Measurements from ENCODE around the gene ESRP2.

Gene ESRP2

DNA sequence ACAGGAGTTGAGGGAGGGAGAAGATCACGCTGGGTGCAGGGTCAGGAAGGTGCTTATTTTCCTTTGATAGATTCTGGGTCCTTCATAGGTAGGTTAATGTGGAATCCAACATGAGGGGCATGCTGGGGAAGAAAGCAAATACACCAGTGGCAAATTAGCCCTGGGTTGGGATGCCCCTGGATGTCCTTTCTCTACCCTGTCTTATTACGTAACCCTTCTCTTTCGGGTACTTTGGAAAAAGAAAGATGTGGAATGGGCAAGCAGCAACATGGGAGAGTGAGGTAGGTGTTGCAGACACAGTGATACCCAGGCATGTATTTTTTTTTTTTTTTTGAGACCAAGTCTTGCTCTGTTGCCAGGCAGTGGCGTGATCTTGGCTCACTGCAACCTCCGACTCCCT, 37.5 kb upstream of the ESRP2 start:
- TF ChIP-seq, protein P1, sequence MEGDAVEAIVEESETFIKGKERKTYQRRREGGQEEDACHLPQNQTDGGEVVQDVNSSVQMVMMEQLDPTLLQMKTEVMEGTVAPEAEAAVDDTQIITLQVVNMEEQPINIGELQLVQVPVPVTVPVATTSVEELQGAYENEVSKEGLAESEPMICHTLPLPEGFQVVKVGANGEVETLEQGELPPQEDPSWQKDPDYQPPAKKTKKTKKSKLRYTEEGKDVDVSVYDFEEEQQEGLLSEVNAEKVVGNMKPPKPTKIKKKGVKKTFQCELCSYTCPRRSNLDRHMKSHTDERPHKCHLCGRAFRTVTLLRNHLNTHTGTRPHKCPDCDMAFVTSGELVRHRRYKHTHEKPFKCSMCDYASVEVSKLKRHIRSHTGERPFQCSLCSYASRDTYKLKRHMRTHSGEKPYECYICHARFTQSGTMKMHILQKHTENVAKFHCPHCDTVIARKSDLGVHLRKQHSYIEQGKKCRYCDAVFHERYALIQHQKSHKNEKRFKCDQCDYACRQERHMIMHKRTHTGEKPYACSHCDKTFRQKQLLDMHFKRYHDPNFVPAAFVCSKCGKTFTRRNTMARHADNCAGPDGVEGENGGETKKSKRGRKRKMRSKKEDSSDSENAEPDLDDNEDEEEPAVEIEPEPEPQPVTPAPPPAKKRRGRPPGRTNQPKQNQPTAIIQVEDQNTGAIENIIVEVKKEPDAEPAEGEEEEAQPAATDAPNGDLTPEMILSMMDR (IDR thresholded peaks at IDR 0.05; ENCODE audit: insufficient read depth, low read depth, low read length, missing control alignments), result no peak
- DNase-seq (ENCODE audit: low read depth), result no peak
- no peak overlapping the region for H3K4me3 ChIP-seq (ENCODE audit: low read depth, low read length)

DNA sequence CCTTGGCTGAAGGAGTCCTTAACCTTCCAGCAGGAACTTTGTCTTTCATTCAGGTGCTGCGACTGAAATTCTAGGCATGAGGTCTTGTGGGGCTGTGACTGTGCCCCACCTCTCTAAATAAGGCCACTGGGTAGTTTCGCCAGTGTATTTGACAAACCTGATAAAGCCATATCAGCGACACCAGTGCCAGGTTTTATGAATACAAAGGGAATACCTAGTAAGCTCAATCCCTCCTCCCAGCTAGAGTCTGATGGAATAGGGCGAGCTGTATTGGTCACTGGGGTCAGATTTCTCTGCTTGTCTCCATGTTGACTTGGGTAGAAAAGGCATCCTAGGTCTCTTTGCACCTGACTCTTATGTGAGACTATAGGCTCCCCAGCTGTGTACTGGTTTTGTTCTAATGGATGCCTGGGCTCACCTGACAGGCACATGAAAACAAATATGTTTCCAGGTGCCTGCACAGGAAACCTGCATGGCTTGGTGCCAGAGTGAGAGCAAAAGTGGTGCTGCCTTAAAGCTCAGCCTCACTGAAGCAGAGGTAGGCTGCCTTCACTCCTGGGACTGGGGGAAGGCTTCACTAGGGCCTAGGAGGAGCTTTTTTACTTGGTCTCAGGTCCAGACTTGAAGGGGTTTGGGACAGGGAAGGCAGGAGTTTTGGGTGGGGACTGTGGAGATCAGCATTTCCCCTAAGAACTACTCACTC, 36.7 kb upstream of the ESRP2 start:
- DNase-seq (ENCODE audit: low read depth), result peak; percentile 39
- TF ChIP-seq, protein P1 (IDR thresholded peaks at IDR 0.05; ENCODE audit: insufficient read depth, low read depth, low read length, missing control alignments), result no peak
- H3K4me3 ChIP-seq (ENCODE audit: low read depth, low read length), result no peak overlapping the region

DNA sequence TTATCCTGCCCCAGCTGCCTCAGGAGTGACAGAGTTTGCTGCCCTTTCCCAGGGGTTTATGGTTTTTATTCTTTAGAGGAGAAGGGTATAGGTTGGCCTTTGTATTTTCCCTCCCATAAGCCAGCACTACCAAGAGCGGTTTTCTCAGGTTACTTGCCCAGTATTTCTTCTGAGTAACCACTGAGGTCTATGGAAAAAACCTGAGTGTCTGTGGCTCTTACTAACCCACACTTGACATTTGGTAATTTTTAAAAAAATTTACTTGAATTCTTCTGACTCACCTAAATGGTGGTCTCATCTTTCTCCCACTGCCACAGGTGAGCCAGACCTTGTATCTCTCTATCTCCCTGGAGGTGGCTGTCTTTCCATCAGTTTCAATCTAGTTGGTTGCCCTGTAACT, 34.4 kb upstream of the ESRP2 start:
- no peak overlapping the region for H3K4me3 ChIP-seq (ENCODE audit: low read depth, low read length)
- no peak for DNase-seq (ENCODE audit: low read depth)
- TF ChIP-seq, protein P1 (IDR thresholded peaks at IDR 0.05; ENCODE audit: insufficient read depth, low read depth, low read length, missing control alignments), result no peak

DNA sequence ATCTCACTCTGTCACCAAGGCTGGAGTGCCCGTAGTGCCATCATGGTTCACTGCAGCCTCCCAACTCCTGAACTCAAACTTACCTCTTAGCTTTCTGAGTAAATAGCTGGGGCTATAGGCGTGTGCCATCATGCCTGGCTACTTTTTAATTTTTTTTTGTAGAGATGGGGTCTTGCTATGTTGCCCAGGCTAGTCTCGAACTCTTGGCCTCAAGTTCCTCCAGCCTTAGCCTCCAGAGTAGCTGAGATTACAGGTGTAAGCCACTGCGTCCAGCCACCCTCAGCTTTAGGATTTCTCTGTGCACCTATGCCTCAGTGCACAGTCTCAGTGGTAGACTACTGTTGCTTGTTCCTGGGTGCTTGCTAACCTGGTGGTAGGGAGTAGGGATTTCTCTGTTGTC, 33.9 kb upstream of the ESRP2 start:
- TF ChIP-seq, protein P1 (IDR thresholded peaks at IDR 0.05; ENCODE audit: insufficient read depth, low read depth, low read length, missing control alignments), result no peak
- DNase-seq (ENCODE audit: low read depth), result no peak
- no peak overlapping the region for H3K4me3 ChIP-seq (ENCODE audit: low read depth, low read length)

DNA sequence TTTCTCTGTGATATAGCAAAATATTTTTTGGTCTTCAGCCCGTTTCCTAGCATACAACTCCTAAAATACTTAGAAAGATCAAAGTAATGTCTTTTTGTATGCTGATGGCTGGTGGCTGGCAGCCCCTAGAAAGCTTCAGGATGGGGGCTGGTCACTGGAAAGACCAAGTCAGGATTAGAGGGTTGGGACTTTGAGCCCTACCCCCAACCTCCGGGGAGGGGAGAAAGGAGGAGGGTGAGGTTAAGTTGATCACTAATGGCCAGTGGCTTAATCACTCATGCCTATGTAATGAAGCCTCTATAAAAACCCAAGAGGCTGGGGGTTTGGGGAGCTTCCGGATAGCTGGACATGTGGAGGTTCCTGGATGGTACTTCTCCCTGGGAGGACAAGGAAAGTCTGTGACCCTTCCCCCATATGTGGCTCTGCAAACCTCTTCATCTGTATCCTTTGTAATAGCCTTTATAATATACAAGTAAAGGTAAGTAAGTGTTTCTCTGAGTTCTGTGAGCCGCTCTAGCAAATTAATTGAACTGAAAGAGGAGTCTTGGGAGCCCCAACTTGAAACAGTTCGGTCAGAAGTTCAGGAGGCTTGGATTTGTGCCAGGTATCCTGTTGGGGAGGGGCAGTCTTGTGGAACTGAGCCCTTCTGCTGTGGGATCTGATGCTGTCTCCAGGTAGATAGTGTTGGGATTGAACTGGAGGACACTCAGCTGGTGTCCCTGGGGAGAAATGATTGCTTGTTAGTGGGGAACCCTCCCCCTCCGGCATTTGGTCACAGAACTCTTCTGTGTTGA, 31.9 kb upstream of the ESRP2 start:
- H3K4me3 ChIP-seq (ENCODE audit: low read depth, low read length), result no peak overlapping the region
- no peak for DNase-seq (ENCODE audit: low read depth)

DNA sequence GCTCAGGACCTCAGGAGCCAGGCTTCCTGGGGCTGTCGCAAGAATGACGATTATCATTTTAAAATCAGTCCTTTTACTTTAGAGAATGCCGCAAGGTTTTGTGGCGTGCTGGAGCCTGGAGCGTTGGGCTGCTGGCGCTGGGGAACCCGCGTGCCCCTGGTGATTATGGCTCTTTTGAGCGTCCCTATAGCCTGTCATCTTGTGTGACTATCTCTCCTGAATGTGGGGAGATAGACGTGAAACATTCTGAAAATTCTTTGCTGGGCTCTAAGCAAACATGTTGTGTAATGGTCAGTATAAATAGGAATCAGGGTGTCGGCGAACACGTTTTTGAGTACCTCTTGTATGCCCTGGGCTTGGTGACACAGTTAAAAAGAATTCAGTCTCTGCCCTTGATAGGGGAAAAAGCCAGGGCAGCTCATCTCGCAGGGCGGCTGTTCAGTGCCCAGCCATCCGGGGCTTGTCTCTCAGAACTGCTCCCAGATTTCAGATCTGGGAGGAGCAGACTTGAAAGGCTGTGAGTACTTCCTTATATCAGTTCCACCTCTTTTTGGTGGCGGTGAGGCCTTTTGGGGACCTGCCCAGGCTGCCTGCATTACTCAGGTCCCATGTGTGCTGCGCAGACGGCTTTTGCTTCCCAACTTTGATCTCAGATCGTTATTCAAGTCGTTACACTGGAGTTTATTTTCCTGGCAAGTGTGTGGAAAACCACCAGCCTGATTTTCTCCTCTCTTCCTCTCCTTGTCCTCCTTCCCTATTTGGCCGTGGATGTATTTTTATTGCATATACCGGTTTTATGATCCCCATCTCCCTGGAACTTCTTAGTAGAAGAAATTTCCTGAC, 29.4 kb upstream of the ESRP2 start:
- H3K4me3 ChIP-seq (ENCODE audit: low read depth, low read length), result peak overlapping the region; percentile 63
- DNase-seq (ENCODE audit: low read depth), result peak; percentile 70
- TF ChIP-seq, protein P1 (IDR thresholded peaks at IDR 0.05; ENCODE audit: insufficient read depth, low read depth, low read length, missing control alignments), result no peak

More for the DNA sequence above, 31.9 kb upstream of the ESRP2 start:
- TF ChIP-seq, protein P1 (IDR thresholded peaks at IDR 0.05; ENCODE audit: insufficient read depth, low read depth, low read length, missing control alignments), result no peak

Data from GM12865 (cell line).